Skin of body (tissue), 2 donors: ENCODE results near the gene IRAK3. TPM values are rescaled to one million over a fixed set of nuclear protein-coding genes. Genes with fewer than 3 reads are reported as not detected.
"Not testable (repeated sequence)": the region's sequence is repeated elsewhere in the genome, so short reads cannot be mapped to it uniquely, and the experiment has no call there.

ENCODE experiments used
- DNase-seq: peaks from one replicate; lab custom pipeline; 2025; lab: John Stamatoyannopoulos, UW
- total RNA-seq: library from RNA; depleted of rRNA; stranded (reverse); fragments of >200 nt; gene quantifications from one replicate; pipeline ENCODE4 v1.2.3, GENCODE V29; 2014

IRAK3 gene
- total RNA-seq, 1 donor from 2014 or later = 14.6 TPM

- DNase-seq = not testable (repeated sequence)
Observed at GRCh38 chr12:66211573-66211972, 22.6 kb downstream of the IRAK3 start.

GRCh38 chr12:66213011-66213410 lies 24.0 kb downstream of the IRAK3 start:
- DNase-seq = not testable (repeated sequence)

- DNase-seq = no peak
Observed at GRCh38 chr12:66217342-66217917, 28.4 kb downstream of the IRAK3 start.

GRCh38 chr12:66228462-66228861 lies 39.4 kb downstream of the IRAK3 start:
- DNase-seq = no peak

- no peak for DNase-seq
Observed at GRCh38 chr12:66232263-66232662, 43.2 kb downstream of the IRAK3 start.

GRCh38 chr12:66234037-66234693 lies 45.2 kb downstream of the IRAK3 start:
- not testable (repeated sequence) for DNase-seq

- DNase-seq = not testable (repeated sequence)
Observed at GRCh38 chr12:66234773-66235625, 46.0 kb downstream of the IRAK3 start.

- DNase-seq = no peak
Observed at GRCh38 chr12:66235626-66236281, 46.7 kb downstream of the IRAK3 start.

GRCh38 chr12:66236282-66236675 lies 47.3 kb downstream of the IRAK3 start:
- not testable (repeated sequence) for DNase-seq

GRCh38 chr12:66236969-66237368 lies 48.0 kb downstream of the IRAK3 start:
- DNase-seq = no peak

GRCh38 chr12:66237505-66238175 lies 48.6 kb downstream of the IRAK3 start:
- DNase-seq = no peak

- DNase-seq = no peak
Observed at GRCh38 chr12:66239295-66239694, 50.3 kb downstream of the IRAK3 start.

- no peak for DNase-seq
Observed at GRCh38 chr12:66240096-66240820, 51.2 kb downstream of the IRAK3 start.

- no peak for DNase-seq
Observed at GRCh38 chr12:66241061-66242043, 52.3 kb downstream of the IRAK3 start.

- DNase-seq = no peak
Observed at GRCh38 chr12:66242311-66242710, 53.3 kb downstream of the IRAK3 start.

GRCh38 chr12:66243911-66244310 lies 54.9 kb downstream of the IRAK3 start:
- DNase-seq = no peak

- no peak for DNase-seq
Observed at GRCh38 chr12:66244446-66244845, 55.4 kb downstream of the IRAK3 start.

- no peak for DNase-seq
Observed at GRCh38 chr12:66247741-66248140, 58.7 kb downstream of the IRAK3 start.

- no peak for DNase-seq
Observed at GRCh38 chr12:66251049-66251448, 62.0 kb downstream of the IRAK3 start.
